HEK293 (cell line): ENCODE results near the gene EXTL1.

ENCODE experiments used
- CTCF ChIA-PET: fragments of 350-600 bp; formaldehyde crosslinking; extraction: SDS; loops from one replicate; lab custom pipeline; 2021; ENCODE audit warnings: antibody characterized with exemption; lab: Yijun Ruan, JAX
- POLR2A ChIA-PET: fragments of 300-600 bp; formaldehyde crosslinking; extraction: SDS; loops from one replicate; lab custom pipeline; 2020; ENCODE audit warnings: antibody characterized with exemption, inconsistent platforms; lab: Yijun Ruan, JAX
- H3K27ac ChIP-seq: fragments of 200-500 bp; sonication (Bioruptor generic); 2 replicates; pipeline ENCODE4 v1.5.1; 2014; ENCODE audit warnings: low read depth, low read length, control low read depth, inconsistent platforms; ENCODE audit errors: extremely low read depth
- H3K36me3 ChIP-seq, 2 experiments: fragments of 200-500 bp in 1 of 2; sonication (Bioruptor generic) in 1 of 2; 1 replicate in 1 of 2; 2 replicates in 1 of 2; pipeline ENCODE4 v1.5.1; 2014 to 2017; ENCODE audit warnings: inconsistent platforms in 2 of 2, low read length in 2 of 2; ENCODE audit not compliant: control insufficient read depth in 2 of 2, insufficient read depth in 1 of 2
- H3K4me1 ChIP-seq: fragments of 200-500 bp; sonication (Bioruptor generic); 2 replicates; pipeline ENCODE4 v1.5.1; 2014; ENCODE audit warnings: mild to moderate bottlenecking, low read length, inconsistent platforms; ENCODE audit not compliant: control insufficient read depth, insufficient read depth
- H3K4me3 ChIP-seq: 2 replicates; pipeline ENCODE4 v1.5.1; 2011; ENCODE audit warnings: low read depth, mild to moderate bottlenecking, control low read depth, low read length, moderate library complexity
- H3K9me3 ChIP-seq: fragments of 200-500 bp; sonication (Bioruptor generic); 2 replicates; pipeline ENCODE4 v1.5.1; 2014; ENCODE audit warnings: low read depth, low read length, inconsistent platforms; ENCODE audit not compliant: control insufficient read depth, insufficient read depth
- BCL11B ChIP-seq: fragments of 450-650 bp; formaldehyde crosslinking; IDR thresholded peaks from 2 replicates; pipeline ENCODE4 v1.5.1; 2016; ENCODE audit warnings: low read depth, missing biosample characterization, missing genetic modification characterization
- GFI1B ChIP-seq: fragments of 450-650 bp; formaldehyde crosslinking; IDR thresholded peaks from 2 replicates; pipeline ENCODE4 v1.5.1; 2016; ENCODE audit warnings: missing biosample characterization, missing genetic modification characterization
- PRDM1 ChIP-seq: fragments of 450-650 bp; formaldehyde crosslinking; IDR thresholded peaks from 2 replicates; pipeline ENCODE4; 2016; ENCODE audit warnings: missing biosample characterization, missing genetic modification characterization
- ZEB2 ChIP-seq: fragments of 450-650 bp; formaldehyde crosslinking; IDR thresholded peaks from 2 replicates; pipeline ENCODE4 v1.5.1; 2016; ENCODE audit warnings: missing biosample characterization, missing genetic modification characterization
- ZFP69B ChIP-seq: fragments of 450-650 bp; formaldehyde crosslinking; IDR thresholded peaks from 2 replicates; pipeline ENCODE4 v1.5.1; 2016; ENCODE audit warnings: missing biosample characterization, missing genetic modification characterization
- ZNF121 ChIP-seq: fragments of 450-650 bp; formaldehyde crosslinking; IDR thresholded peaks from 2 replicates; pipeline ENCODE4 v1.5.1; 2016; ENCODE audit warnings: missing biosample characterization, missing genetic modification characterization
- ZNF350 ChIP-seq: fragments of 450-650 bp; formaldehyde crosslinking; IDR thresholded peaks from 2 replicates; pipeline ENCODE4 v1.5.0; 2017; ENCODE audit warnings: missing biosample characterization, mild to moderate bottlenecking, missing genetic modification characterization
- ZNF398 ChIP-seq: fragments of 450-650 bp; formaldehyde crosslinking; IDR thresholded peaks from 2 replicates; pipeline ENCODE4 v1.5.1; 2017; ENCODE audit warnings: missing biosample characterization, missing genetic modification characterization
- ZNF426 ChIP-seq: fragments of 450-650 bp; formaldehyde crosslinking; IDR thresholded peaks from 2 replicates; pipeline ENCODE4 v1.5.1; 2017; ENCODE audit warnings: missing biosample characterization, missing genetic modification characterization, mild to moderate bottlenecking, inconsistent platforms, moderate library complexity
- ZNF600 ChIP-seq: fragments of 450-650 bp; formaldehyde crosslinking; IDR thresholded peaks from 2 replicates; pipeline ENCODE4 v1.5.1; 2016; ENCODE audit warnings: missing biosample characterization, missing genetic modification characterization
- ZNF664 ChIP-seq: fragments of 450-650 bp; formaldehyde crosslinking; IDR thresholded peaks from 2 replicates; pipeline ENCODE4 v1.5.1; 2016; ENCODE audit warnings: missing biosample characterization, missing genetic modification characterization
- ZNF704 ChIP-seq: fragments of 450-650 bp; formaldehyde crosslinking; IDR thresholded peaks from 2 replicates; pipeline ENCODE4 v1.5.1; 2016; ENCODE audit warnings: missing biosample characterization, missing genetic modification characterization
- TF ChIP-seq, protein P1 (sequence below): fragments of 450-650 bp; formaldehyde crosslinking; IDR thresholded peaks from 2 replicates; pipeline ENCODE4 v1.5.1; 2016; ENCODE audit warnings: missing biosample characterization, missing genetic modification characterization
- TF ChIP-seq, protein P2 (sequence below): fragments of 450-650 bp; formaldehyde crosslinking; IDR thresholded peaks from 2 replicates; pipeline ENCODE4 v1.5.1; 2016; ENCODE audit warnings: missing biosample characterization, missing genetic modification characterization

Gene EXTL1

DNA sequence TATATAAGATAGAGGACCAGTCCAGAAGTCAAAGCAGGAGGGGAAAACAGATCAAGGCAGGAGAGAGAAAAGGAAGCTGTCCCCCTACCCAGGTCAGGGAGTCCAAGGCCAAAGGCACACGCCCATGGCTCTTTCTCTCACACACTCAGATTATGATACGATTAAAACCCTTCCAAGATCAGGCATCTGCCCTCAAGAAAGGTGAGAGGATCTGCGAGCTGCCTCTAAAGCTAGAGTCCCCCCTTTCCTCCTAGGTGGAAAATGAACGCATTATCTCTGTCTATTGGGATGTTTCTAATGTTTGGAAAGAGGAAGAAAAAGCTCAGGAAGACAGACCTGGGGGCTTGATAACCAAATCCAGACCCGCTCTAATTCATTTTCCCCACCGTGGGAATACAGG is 31.3 kb upstream of the EXTL1 start:
- H3K4me3 ChIP-seq, result no peak overlapping the region
- TF ChIP-seq ZNF350 (no peak), GFI1B (tag by site-specific recombination) (no peak), PRDM1 (no peak), ZFP69B (tag by site-specific recombination) (no peak)
- POLR2A ChIA-PET, result no interaction called here
- H3K9me3 ChIP-seq, result no peaks in the 10 kb centered on the region
- no peaks in the 10 kb centered on the region for H3K4me1 ChIP-seq
- H3K36me3 ChIP-seq, result peaks cover 0 to 24% of the 10 kb centered on the region in 2 experiments; a peak in 2 of 3 replicates
- H3K27ac ChIP-seq, result no peak overlapping the region
- CTCF ChIA-PET, result interaction anchor here (1.0 kb wide), 1 partner anchor 24 kb away, joined by 3 read pairs; no protein-coding TSS in a partner anchor

GRCh38 chr1:25990702-25991395 is 30.7 kb upstream of the EXTL1 start:
- TF ChIP-seq ZNF664 (tag by site-specific recombination) (no peak), ZNF426 (tag by site-specific recombination) (no peak), ZNF600 (no peak), ZNF398 (no peak), BCL11B (tag by site-specific recombination) (no peak), ZNF704 (tag by site-specific recombination) (no peak)
- TF ChIP-seq, protein P1, sequence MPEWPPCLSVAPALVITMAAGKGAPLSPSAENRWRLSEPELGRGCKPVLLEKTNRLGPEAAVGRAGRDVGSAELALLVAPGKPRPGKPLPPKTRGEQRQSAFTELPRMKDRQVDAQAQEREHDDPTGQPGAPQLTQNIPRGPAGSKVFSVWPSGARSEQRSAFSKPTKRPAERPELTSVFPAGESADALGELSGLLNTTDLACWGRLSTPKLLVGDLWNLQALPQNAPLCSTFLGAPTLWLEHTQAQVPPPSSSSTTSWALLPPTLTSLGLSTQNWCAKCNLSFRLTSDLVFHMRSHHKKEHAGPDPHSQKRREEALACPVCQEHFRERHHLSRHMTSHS (tag by site-specific recombination), result no peak
- POLR2A ChIA-PET, result no interaction called here
- Histone ChIP-seq H3K4me3 (no peak overlapping the region), H3K9me3 (no peaks in the 10 kb centered on the region), H3K4me1 (no peaks in the 10 kb centered on the region), H3K27ac (no peak overlapping the region), H3K36me3 (peaks cover 0 to 18% of the 10 kb centered on the region in 2 experiments; a peak in 2 of 3 replicates)
- CTCF ChIA-PET, result interaction anchor here (0.9 to 1.0 kb wide), 2 partner anchors 25 to 95 kb away, joined by 3 read pairs; no protein-coding TSS in a partner anchor

GRCh38 chr1:25991937-25992688 is 29.5 kb upstream of the EXTL1 start:
- POLR2A ChIA-PET, result interaction anchor here (0.7 kb wide), 1 partner anchor 97 kb away, joined by 3 read pairs; no protein-coding TSS in a partner anchor

More at GRCh38 chr1:25991937-25992688, 29.5 kb upstream of the EXTL1 start:
- no peaks in the 10 kb centered on the region for H3K4me1 ChIP-seq
- TF ChIP-seq, protein P2, sequence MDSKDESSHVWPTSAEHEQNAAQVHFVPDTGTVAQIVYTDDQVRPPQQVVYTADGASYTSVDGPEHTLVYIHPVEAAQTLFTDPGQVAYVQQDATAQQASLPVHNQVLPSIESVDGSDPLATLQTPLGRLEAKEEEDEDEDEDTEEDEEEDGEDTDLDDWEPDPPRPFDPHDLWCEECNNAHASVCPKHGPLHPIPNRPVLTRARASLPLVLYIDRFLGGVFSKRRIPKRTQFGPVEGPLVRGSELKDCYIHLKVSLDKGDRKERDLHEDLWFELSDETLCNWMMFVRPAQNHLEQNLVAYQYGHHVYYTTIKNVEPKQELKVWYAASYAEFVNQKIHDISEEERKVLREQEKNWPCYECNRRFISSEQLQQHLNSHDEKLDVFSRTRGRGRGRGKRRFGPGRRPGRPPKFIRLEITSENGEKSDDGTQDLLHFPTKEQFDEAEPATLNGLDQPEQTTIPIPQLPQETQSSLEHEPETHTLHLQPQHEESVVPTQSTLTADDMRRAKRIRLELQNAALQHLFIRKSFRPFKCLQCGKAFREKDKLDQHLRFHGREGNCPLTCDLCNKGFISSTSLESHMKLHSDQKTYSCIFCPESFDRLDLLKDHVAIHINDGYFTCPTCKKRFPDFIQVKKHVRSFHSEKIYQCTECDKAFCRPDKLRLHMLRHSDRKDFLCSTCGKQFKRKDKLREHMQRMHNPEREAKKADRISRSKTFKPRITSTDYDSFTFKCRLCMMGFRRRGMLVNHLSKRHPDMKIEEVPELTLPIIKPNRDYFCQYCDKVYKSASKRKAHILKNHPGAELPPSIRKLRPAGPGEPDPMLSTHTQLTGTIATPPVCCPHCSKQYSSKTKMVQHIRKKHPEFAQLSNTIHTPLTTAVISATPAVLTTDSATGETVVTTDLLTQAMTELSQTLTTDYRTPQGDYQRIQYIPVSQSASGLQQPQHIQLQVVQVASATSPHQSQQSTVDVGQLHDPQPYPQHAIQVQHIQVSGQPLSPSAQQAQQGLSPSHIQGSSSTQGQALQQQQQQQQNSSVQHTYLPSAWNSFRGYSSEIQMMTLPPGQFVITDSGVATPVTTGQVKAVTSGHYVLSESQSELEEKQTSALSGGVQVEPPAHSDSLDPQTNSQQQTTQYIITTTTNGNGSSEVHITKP (tag by site-specific recombination), result peak; percentile 33; the same call in 1 of the 2 replicates
- TF ChIP-seq ZNF664 (tag by site-specific recombination) (peak; percentile 94), ZNF121 (tag by site-specific recombination) (peak; percentile 60), ZEB2 (tag by site-specific recombination) (no peak)
- H3K36me3 ChIP-seq, result peaks cover 0 to 13% of the 10 kb centered on the region in 2 experiments; a peak in 2 of 3 replicates
- no peaks in the 10 kb centered on the region for H3K9me3 ChIP-seq
- no peak overlapping the region for H3K4me3 ChIP-seq
- no peak overlapping the region for H3K27ac ChIP-seq
- CTCF ChIA-PET, result interaction anchor here (0.6 to 0.7 kb wide), 4 partner anchors 96 to 471 kb away, joined by 3 to 4 read pairs (median 4); no protein-coding TSS in a partner anchor
